ENCODE data around the gene RFK.
"Not testable (repeated sequence)": the region's sequence is repeated elsewhere in the genome, so short reads cannot be mapped to it uniquely, and the experiment has no call there.

Gene RFK

DNA sequence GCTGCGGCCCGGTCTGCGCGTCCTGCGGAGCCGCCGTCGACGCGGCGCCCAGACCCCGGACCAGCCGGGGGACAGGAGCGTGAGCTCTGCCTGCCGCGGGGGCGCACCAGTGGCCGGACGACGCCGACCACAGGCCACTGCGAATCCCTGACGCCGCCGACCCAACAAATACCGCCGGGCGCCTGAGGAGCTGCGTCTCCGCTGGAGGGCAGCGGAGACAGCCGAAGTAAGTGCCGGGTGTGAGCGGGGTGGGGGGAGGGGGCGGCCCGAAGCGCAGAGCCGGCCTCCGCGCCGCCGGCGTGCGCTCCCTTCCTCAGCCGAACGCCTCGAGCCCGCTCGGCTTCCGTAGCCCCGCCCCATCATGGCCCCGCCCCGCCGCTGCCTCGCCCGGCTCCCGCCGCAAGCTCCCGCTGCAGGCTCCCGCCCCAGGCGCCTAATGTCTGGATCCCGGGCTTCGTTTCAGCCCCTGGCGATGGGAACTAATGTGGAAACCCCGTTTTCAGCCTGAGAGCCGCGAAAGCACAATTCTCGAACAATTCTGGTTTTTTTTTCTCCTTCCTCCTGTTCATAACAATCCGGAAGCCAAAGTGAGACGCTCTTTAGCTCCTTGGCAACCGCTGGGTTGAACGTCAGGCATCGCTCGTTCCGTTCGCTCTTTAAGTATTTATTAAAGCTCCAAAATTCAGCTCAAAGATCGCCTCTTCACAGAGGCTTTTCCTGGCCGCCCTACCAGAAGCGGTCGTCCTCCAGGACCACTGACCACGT, at the start of gene RFK:
Gene RFK (minus strand): TSS at position 232 of the 765 bp plus-strand sequence. CDS start 255 bp downstream, outside the sequence.
- peak; percentile 83 for DNase-seq

DNA sequence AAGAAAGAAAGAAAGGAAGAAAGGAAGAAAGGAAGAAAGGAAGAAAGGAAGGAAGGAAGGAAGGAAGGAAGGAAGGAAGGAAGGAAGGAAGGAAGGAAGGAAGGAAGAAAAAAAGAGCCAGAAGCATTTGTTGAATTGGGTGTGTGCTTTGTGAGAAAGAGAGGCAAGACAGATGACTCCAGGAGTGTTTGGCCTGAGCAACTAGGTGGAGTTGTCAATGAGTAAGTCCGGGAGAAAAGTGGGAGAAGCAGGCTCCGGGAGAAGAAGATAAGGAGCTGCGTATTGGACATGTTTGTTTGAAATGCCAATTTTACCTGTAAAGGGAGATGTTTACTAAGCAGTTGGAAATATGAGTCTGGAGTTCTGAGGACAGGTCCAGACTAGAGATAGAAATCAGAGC, 49.7 kb upstream of the RFK start:
- DNase-seq, result no peak

GRCh38 chr9:76441551-76442322, 47.5 kb upstream of the RFK start:
- DNase-seq, result no peak

DNA sequence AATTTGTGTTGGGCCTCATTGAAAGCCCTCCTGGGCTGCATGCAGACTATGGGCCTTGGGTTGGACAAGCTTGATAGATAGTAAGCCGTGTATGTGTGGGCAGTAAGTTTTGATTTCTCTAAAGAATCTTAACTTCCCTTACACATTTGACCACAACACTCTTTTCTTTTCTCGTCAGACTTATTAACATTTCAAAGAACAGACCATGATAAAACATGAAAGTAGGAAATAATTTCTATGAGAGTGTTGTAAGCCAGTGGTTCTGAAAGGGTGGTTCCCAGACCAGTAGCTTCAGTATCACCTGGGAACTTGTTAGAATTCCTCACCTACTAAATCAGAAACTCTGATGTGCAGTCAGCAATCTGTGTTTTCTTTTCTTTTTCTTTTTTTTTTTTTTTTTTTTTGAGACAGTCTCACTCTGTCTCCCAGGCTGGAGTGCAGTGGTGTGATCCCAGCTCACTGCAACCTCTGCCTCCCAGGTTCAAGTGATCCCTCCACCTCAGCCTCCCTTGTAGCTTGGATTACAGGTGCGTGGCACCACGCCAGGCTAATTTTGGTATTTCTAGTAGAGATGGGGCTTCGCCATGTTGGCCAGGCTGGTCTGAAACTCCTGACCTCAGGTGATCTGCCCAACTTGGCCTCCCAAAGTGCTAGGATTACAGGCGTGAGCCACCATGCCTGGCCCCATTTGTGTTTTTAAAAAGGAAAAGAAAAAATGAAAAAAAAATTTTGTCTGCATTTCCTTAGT, 44.8 kb upstream of the RFK start:
- DNase-seq, result no peak

DNA sequence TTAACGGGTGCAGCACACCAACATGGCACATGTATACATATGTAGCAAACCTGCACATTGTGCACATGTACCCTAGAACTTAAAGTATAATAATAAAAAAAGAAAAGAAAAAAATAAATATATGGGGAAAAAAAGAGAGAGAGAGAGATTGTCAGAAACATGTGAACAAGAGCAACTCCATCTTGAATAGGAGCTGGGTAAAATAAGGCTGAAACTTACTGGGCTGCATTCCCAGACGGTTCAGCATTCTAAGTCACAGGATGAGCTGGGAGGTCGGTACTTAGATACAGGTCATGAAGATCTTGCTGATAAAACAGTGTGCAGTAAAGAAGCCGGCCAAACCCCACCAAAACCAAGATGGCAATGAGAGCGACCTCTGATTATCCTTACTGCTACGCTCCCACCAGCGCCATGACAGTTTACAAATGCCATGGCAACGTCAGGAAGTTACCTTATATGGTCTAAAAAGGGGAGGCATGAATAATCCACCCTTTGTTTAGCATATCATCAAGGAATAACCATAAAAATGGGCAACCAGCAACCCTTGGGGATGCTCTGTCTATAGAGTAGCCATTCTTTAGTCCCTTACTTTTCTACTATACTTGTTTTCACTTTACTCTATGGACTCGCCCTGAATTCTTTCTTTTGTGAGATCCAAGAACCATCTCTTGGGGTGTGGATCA, 42.9 kb upstream of the RFK start:
- not testable (repeated sequence) for DNase-seq

DNA sequence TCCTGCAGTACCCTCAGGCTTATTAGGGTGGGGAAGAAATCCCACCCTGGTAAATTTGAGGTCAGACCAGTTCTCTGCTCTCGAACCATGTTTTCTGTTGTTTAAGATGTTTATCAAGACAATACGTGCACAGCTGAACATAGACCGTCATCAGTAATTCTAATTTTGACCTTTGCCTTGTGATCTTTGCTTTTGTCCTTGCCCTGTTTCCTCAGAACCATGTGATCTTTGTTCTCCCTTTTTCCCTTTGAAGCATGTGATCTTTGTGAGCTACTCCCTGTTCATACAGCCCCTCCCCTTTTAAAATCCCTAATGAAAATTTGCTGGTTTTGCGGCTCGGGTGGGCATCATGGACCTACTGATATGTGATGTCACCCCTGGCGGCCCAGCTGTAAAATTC, 40.7 kb upstream of the RFK start:
- DNase-seq, result not testable (repeated sequence)

GRCh38 chr9:76433836-76434235, 39.6 kb upstream of the RFK start:
- DNase-seq, result peak; percentile 30

DNA sequence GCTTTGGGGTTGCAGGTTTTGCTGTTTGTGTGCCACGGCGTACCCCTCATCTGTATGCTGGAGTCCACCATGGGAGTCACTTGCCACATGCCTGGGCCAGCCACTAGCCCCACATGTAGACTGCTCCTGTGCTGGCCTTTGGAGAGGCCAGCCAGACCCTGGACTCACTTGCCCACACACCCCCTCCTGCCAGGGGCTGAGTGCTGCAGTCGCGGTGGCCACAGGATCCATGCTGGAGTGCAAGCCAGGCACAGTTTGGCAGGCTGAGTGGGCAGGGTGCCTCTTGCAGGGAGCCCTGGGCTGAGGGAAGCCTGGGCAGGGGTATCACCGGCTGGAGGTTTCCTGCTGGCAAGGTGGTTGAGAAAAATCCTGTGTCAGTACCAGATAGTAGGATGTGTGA, 39.2 kb upstream of the RFK start:
- no peak for DNase-seq

- no peak for DNase-seq
Measured at GRCh38 chr9:76431601-76432000, 37.4 kb upstream of the RFK start.

GRCh38 chr9:76426807-76427419, 32.7 kb upstream of the RFK start:
- DNase-seq, result no peak

- no peak for DNase-seq
Measured at GRCh38 chr9:76425677-76426453, 31.6 kb upstream of the RFK start.

DNA sequence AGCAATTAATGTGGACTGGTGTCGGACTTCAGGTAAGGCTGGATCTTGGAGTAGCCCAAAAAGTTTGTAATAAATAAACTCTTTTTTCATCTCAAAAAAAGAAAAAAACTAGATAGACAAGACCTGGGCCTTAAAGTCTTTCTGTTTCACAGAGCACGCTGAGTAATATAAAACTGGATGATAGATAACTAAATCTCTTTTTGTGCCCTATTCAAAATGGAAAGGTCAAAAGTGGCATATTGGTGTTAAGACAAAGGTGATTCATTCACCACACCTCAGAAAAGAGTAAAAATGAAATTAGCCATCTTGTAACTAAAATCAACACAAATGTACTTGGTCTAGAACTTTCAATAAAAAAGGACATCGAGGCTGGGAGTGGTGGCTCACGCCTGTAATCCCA, 30.3 kb upstream of the RFK start:
- no peak for DNase-seq

GRCh38 chr9:76423216-76424177, 29.3 kb upstream of the RFK start:
- DNase-seq, result no peak

DNA sequence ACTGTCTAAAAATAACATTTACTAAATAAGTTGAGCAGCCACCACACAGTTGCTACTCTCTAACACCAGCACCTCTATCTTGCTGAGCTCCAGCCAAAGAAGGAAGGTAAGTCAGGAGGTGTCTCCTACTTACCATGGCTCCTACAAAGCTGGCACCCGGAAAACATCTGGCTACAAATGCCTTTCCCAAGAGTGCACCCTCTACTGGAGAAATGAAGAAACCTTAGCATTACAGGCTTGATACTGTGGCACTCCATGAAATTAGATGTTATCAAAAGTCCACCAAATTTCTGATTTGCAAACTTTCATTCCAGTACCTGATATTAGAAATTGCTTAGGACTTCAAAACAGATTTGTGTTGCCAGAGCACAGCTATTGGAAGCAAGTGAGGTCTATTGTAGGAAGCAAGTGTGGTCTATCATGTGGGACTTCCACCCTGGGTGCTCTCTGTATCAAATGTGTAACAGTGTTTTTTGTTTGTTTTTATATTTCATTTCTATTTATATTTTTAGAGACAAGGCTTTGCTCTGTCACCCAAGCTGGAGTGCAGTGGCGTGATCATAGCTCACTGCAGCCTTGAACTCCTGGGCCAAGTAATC, 25.7 kb upstream of the RFK start:
- peak; percentile 18 for DNase-seq

- DNase-seq, result no peak
Measured at GRCh38 chr9:76417394-76417793, 23.2 kb upstream of the RFK start.

DNA sequence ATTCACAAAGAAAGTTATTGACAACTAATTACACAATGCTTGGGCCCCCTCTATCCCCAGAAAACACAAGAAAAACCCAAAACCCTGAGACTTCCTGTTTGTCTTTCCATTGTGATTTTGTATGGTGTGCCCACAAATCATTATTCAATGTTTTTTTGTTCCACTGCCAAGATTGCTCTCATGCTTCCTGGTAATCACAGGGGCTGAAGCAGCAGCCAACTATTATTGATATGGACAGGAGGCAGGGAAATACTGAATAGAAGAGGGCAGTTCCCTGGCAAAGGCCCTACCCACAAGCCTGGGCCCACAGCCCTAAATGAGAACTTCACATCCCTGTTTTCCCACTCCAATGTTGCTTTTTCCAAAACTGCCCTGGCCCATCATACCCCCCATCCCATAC, 21.5 kb upstream of the RFK start:
- peak; percentile 24 for DNase-seq

- DNase-seq, result peak; percentile 6
Measured at GRCh38 chr9:76415154-76415553, 20.9 kb upstream of the RFK start.

DNA sequence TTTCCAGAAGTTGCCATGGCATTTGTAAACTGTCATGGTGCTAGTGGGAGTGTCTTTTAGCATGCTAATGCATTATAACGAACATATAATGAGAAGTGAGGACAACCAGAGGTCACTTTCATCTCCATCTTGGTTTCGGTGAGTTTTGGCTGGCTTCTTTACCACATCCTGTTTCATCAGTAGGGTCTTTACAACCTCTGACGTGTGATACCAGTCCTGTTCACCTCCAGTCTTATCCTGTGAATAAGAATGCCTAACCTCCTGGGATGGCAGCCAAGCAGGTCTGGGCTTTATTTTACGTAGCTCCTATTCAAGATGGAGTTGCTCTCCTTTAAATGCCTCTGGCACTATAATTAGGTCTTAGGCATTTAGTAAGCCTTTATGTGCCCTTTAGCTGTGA, 20.4 kb upstream of the RFK start:
- peak; percentile 92 for DNase-seq

GRCh38 chr9:76413658-76414057, 19.4 kb upstream of the RFK start:
- no peak for DNase-seq

DNA sequence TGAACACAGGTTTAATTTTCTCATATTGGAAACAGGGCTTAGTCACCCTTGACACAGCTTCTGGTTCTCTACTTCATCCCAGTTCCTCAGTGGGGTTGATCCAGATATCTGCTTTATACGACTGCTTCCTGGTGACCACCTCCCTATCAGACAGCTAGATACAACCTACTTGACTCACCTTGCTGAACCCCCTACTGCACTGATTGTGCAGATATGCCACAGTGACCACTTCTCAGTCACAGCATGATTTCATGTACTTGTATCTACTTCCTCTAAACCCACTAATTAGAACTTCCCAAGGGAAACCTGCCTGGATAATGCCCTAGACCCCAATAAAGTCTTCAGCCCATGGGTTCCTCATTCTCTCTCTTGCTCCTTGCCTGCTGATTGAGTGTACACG, 18.4 kb upstream of the RFK start:
- peak; percentile 66 for DNase-seq

Data from MV-4-11 (cell line).